ENCODE results near the gene C9orf85. TPM values are rescaled to one million over a fixed set of nuclear protein-coding genes. Genes with fewer than 3 reads are reported as not detected.

The C9orf85 gene
- total RNA-seq, 1 donor from 2014 or later, result 29.3 TPM

DNA sequence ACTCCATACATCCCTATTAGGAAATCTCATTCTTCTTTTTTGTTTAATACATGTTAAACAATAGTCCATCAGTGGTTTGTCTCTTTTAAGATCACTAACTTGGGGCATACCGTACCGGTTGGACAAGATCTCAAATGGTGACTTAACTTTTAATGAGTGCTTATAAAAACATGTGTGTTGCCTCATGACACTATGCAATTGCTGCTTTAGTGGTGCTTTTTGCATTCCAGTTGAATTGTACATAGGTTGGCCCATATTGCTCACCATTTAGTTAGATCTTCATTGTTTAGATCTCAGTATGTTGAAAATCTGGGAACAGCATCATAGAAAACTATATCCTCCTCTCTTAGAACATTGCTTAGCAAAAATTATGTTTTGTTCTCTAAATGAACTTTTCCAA lies 17.8 kb downstream of the C9orf85 start:
- H3K4me2 ChIP-seq, result no peak overlapping the region
- no peak for DNase-seq (ENCODE audit: low spot score)
- Mint-ChIP-seq H3K27me3 (ENCODE audit: insufficient read depth, low read depth) (no peaks in the 10 kb centered on the region), H3K9me3 (no peaks in the 10 kb centered on the region), H3K4me1 (no peaks in the 10 kb centered on the region), H3K27ac (no peak overlapping the region), H3K36me3 (no peaks in the 10 kb centered on the region), H3K4me3 (no peak overlapping the region)
- TF ChIP-seq EZH2 (IDR thresholded peaks at IDR 0.05) (no peak), EZH2phosphoT487 (IDR thresholded peaks at IDR 0.05) (no peak)
- TF ChIP-seq, protein P1, sequence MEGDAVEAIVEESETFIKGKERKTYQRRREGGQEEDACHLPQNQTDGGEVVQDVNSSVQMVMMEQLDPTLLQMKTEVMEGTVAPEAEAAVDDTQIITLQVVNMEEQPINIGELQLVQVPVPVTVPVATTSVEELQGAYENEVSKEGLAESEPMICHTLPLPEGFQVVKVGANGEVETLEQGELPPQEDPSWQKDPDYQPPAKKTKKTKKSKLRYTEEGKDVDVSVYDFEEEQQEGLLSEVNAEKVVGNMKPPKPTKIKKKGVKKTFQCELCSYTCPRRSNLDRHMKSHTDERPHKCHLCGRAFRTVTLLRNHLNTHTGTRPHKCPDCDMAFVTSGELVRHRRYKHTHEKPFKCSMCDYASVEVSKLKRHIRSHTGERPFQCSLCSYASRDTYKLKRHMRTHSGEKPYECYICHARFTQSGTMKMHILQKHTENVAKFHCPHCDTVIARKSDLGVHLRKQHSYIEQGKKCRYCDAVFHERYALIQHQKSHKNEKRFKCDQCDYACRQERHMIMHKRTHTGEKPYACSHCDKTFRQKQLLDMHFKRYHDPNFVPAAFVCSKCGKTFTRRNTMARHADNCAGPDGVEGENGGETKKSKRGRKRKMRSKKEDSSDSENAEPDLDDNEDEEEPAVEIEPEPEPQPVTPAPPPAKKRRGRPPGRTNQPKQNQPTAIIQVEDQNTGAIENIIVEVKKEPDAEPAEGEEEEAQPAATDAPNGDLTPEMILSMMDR (IDR thresholded peaks at IDR 0.05), result no peak
- no peaks in the 10 kb centered on the region for H3F3A ChIP-seq (ENCODE audit: low read depth)
- peaks cover 13% of the 10 kb centered on the region for H3K4me1 ChIP-seq
- peaks cover 4% of the 10 kb centered on the region for H4K20me1 ChIP-seq (ENCODE audit: low read depth)
- peaks cover 57% of the 10 kb centered on the region for H3K79me2 ChIP-seq (ENCODE audit: low read depth)
- no peaks in the 10 kb centered on the region for H3K36me3 ChIP-seq
- H3K27ac ChIP-seq, result no peak overlapping the region
- H3K4me3 ChIP-seq, result no peak overlapping the region
- no peaks in the 10 kb centered on the region for H3K9me3 ChIP-seq (ENCODE audit: low read depth)
- H3K27me3 ChIP-seq, result no peaks in the 10 kb centered on the region
- H2AFZ ChIP-seq (replicated peaks), result no peak overlapping the region
- H3K9ac ChIP-seq, result no peak overlapping the region

DNA sequence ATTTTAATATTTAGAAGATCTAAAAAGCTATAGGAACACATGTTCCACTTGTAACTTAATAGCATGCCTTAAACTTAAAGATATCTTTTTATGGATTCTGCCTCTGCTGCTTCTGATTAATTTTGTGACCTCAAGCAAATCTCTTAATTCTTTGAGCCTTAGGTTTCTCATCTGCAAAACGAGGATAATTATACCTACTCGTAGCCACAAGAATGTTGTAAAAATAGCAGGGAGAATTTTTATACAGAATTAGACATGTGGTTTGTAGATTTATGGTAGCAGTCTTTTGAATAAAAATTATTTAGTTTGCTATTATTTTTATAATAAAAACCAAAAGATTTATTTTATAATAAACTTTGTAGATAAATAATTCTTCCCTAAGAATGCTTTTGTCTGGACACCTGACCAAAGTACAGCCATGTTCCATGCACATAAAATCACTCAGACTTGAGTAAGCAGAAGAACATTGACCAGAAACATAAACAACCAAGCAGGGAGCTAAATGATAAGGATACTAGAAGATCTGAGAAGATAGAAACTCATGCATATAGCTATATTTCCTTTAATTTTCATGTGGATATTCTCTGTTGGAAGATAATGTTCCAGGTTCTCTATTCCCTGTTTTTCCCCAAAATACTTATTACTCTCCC lies 18.5 kb downstream of the C9orf85 start:
- H3K79me2 ChIP-seq (ENCODE audit: low read depth), result peaks cover 52% of the 10 kb centered on the region
- H3K27ac Mint-ChIP-seq, result no peak overlapping the region
- H2AFZ ChIP-seq (replicated peaks), result no peak overlapping the region
- H3K4me1 Mint-ChIP-seq, result no peaks in the 10 kb centered on the region
- no peak overlapping the region for H3K4me3 Mint-ChIP-seq
- peaks cover 4% of the 10 kb centered on the region for H4K20me1 ChIP-seq (ENCODE audit: low read depth)
- H3F3A ChIP-seq (ENCODE audit: low read depth), result no peaks in the 10 kb centered on the region
- no peaks in the 10 kb centered on the region for H3K27me3 Mint-ChIP-seq (ENCODE audit: insufficient read depth, low read depth)
- H3K27me3 ChIP-seq, result no peaks in the 10 kb centered on the region
- no peak overlapping the region for H3K9ac ChIP-seq
- H3K9me3 Mint-ChIP-seq, result no peaks in the 10 kb centered on the region
- no peak for DNase-seq (ENCODE audit: low spot score)
- H3K36me3 Mint-ChIP-seq, result no peaks in the 10 kb centered on the region
- no peak overlapping the region for H3K27ac ChIP-seq
- no peak overlapping the region for H3K4me3 ChIP-seq
- H3K4me1 ChIP-seq, result peaks cover 13% of the 10 kb centered on the region
- H3K36me3 ChIP-seq, result no peaks in the 10 kb centered on the region
- no peak for TF ChIP-seq EZH2 (IDR thresholded peaks at IDR 0.05)
- TF ChIP-seq, protein P1 (IDR thresholded peaks at IDR 0.05), result no peak
- TF ChIP-seq EZH2phosphoT487 (IDR thresholded peaks at IDR 0.05), result no peak
- H3K4me2 ChIP-seq, result no peak overlapping the region
- H3K9me3 ChIP-seq (ENCODE audit: low read depth), result no peaks in the 10 kb centered on the region

DNA sequence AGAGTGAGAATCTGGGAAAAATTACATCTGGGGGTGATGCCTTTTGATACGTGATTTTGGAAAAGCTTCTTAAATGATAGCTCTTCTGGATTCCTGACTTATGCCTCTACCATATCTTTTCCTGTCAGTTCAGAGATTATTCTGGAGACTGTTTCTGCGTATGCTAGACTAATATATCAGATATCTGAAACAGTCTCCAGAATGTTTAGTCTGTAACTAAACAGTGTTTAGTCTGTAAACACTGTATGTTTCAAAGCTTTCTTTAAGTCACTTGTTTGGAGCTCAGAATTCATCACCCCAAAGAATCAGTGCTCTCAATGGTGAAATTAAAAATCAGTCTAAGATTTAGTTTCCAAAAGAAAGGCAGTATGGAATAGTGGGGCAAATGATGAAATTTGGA lies 19.7 kb downstream of the C9orf85 start:
- no peaks in the 10 kb centered on the region for H3K9me3 ChIP-seq (ENCODE audit: low read depth)
- no peaks in the 10 kb centered on the region for H3K4me1 Mint-ChIP-seq
- H3K9ac ChIP-seq, result no peak overlapping the region

More for the DNA sequence above, 19.7 kb downstream of the C9orf85 start:
- Histone ChIP-seq H3K36me3 (no peaks in the 10 kb centered on the region), H3K27ac (no peak overlapping the region), H3K27me3 (no peaks in the 10 kb centered on the region), H3K4me3 (no peak overlapping the region), H3K79me2 (ENCODE audit: low read depth) (peaks cover 43% of the 10 kb centered on the region), H3K4me1 (peaks cover 6% of the 10 kb centered on the region), H2AFZ (replicated peaks) (no peak overlapping the region), H3K4me2 (no peak overlapping the region), H4K20me1 (ENCODE audit: low read depth) (peaks cover 8% of the 10 kb centered on the region), H3F3A (ENCODE audit: low read depth) (no peaks in the 10 kb centered on the region)
- DNase-seq (ENCODE audit: low spot score), result no peak
- no peaks in the 10 kb centered on the region for H3K9me3 Mint-ChIP-seq
- no peak overlapping the region for H3K27ac Mint-ChIP-seq
- H3K4me3 Mint-ChIP-seq, result no peak overlapping the region
- TF ChIP-seq EZH2 (IDR thresholded peaks at IDR 0.05), result no peak
- no peak for TF ChIP-seq EZH2phosphoT487 (IDR thresholded peaks at IDR 0.05)
- TF ChIP-seq, protein P1 (IDR thresholded peaks at IDR 0.05), result no peak
- H3K36me3 Mint-ChIP-seq, result no peaks in the 10 kb centered on the region
- no peaks in the 10 kb centered on the region for H3K27me3 Mint-ChIP-seq (ENCODE audit: insufficient read depth, low read depth)
